ENCODE data around the gene CUL2.

DNA sequence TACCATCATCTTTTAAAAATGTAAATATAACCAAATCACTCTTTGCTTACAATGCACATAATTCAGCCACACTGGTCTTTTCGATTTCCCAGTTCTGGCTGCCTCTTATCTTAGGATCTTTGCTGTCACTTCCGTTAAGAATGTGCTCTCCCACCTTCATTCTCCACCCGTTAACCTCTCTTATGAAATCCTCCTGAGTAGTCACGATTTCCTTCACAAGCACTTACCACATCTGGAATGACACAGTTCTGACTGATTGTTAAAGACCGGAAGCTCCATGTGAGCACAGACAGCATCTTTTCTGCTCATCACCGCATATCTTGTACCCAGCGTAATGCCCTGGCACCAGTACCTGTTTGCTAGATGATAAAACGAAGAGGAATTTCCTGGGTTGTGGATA lies 84.3 kb downstream of the CUL2 start:
- TF ChIP-seq, protein P1, sequence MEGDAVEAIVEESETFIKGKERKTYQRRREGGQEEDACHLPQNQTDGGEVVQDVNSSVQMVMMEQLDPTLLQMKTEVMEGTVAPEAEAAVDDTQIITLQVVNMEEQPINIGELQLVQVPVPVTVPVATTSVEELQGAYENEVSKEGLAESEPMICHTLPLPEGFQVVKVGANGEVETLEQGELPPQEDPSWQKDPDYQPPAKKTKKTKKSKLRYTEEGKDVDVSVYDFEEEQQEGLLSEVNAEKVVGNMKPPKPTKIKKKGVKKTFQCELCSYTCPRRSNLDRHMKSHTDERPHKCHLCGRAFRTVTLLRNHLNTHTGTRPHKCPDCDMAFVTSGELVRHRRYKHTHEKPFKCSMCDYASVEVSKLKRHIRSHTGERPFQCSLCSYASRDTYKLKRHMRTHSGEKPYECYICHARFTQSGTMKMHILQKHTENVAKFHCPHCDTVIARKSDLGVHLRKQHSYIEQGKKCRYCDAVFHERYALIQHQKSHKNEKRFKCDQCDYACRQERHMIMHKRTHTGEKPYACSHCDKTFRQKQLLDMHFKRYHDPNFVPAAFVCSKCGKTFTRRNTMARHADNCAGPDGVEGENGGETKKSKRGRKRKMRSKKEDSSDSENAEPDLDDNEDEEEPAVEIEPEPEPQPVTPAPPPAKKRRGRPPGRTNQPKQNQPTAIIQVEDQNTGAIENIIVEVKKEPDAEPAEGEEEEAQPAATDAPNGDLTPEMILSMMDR (conservative IDR thresholded peaks at IDR 0.05; ENCODE audit: low read depth, low read length): no peak
- no peak for TF ChIP-seq RFX5 (IDR thresholded peaks at IDR 0.05; ENCODE audit: low read depth, low read length)
- TF ChIP-seq FOS (IDR thresholded peaks at IDR 0.05; ENCODE audit: low read depth, low read length): peak; percentile 47
- no peak for TF ChIP-seq POLR2A (IDR thresholded peaks at IDR 0.05; ENCODE audit: low read depth, low read length)
- TF ChIP-seq RCOR1 (IDR thresholded peaks at IDR 0.05; ENCODE audit: insufficient replicate concordance, low read length): peak; percentile 84
- TF ChIP-seq SMC3 (IDR thresholded peaks at IDR 0.05; ENCODE audit: low read depth, low read length): no peak
- no peak for TF ChIP-seq MAZ (IDR thresholded peaks at IDR 0.05; ENCODE audit: borderline replicate concordance, low read depth, low read length)
- TF ChIP-seq BHLHE40 (IDR thresholded peaks at IDR 0.05; ENCODE audit: low read depth, low read length): peak; percentile 96
- peak; percentile 31; the same call in 1 of the 2 replicates for TF ChIP-seq NFE2L2 (IDR thresholded peaks at IDR 0.05; ENCODE audit: low read depth, low read length)
- TF ChIP-seq, protein P2, sequence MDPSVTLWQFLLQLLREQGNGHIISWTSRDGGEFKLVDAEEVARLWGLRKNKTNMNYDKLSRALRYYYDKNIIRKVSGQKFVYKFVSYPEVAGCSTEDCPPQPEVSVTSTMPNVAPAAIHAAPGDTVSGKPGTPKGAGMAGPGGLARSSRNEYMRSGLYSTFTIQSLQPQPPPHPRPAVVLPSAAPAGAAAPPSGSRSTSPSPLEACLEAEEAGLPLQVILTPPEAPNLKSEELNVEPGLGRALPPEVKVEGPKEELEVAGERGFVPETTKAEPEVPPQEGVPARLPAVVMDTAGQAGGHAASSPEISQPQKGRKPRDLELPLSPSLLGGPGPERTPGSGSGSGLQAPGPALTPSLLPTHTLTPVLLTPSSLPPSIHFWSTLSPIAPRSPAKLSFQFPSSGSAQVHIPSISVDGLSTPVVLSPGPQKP (IDR thresholded peaks at IDR 0.05; ENCODE audit: borderline replicate concordance, low read depth, low read length): no peak
- TF ChIP-seq MAFK (IDR thresholded peaks at IDR 0.05; ENCODE audit: low read depth, low read length): peak; percentile 65

Measured in IMR-90 (cell line).